A549 (cell line): ENCODE results near the gene FAHD2A. TPM values are rescaled to one million over a fixed set of nuclear protein-coding genes. Genes with fewer than 3 reads are reported as not detected.

Experiments
- ATAC-seq, 2 experiments: fragments of 200-7000 bp in 1 of 2; fragments of >200 bp in 1 of 2; cut with Nextera tagmentation in 1 of 2; cut with Tn5 transposase in 1 of 2; 3 replicates each; pipeline versions ENCODE4 v1.8.0 to v1.9.1; 2018 to 2020; ENCODE audit warnings: mild to moderate bottlenecking in 1 of 2, moderate library complexity in 1 of 2
- CTCF ChIA-PET: fragments of 300-600 bp; sonication (Branson Sonifier 250); formaldehyde crosslinking; extraction: SDS; loops from one replicate; lab custom pipeline; 2021; ENCODE audit warnings: antibody characterized with exemption, inconsistent platforms; lab: Yijun Ruan, JAX
- POLR2A ChIA-PET: fragments of 350-600 bp; formaldehyde crosslinking; extraction: SDS; loops from one replicate; lab custom pipeline; 2021; ENCODE audit warnings: antibody characterized with exemption, inconsistent platforms; lab: Yijun Ruan, JAX
- DNase-seq, 2 experiments: peaks; one replicate each; pipeline versions ENCODE4 v3.0.0 to v3.0.0-alpha.2; 2011 to 2016; ENCODE audit warnings: low read depth in 1 of 2, low spot score in 1 of 2
- FAIRE-seq: peaks from 2 replicates; lab custom pipeline; 2011; peaks lifted over from hg19 to GRCh38; lab: Jason Lieb, UNC
- H3K27ac ChIP-seq, 2 experiments: fragments of >200 bp; sonication (Bioruptor Twin); formaldehyde crosslinking; 3 replicates each; pipeline ENCODE4 v1.5.1; 2016 to 2017
- H3K4me1 ChIP-seq: fragments of >200 bp; sonication (Bioruptor Twin); formaldehyde crosslinking; 3 replicates; pipeline ENCODE4 v1.6.1; 2016
- H3K4me2 ChIP-seq: fragments of >200 bp; sonication (Bioruptor Twin); formaldehyde crosslinking; 3 replicates; pipeline ENCODE4 v1.6.1; 2016
- H3K4me3 ChIP-seq: fragments of >200 bp; sonication (Bioruptor Twin); formaldehyde crosslinking; 3 replicates; pipeline ENCODE4 v1.5.1; 2016
- H3K9me3 ChIP-seq: fragments of >200 bp; sonication (Bioruptor Twin); formaldehyde crosslinking; 3 replicates; pipeline ENCODE4 v1.6.1; 2016
- BHLHE40 ChIP-seq: IDR thresholded peaks from 2 replicates; pipeline ENCODE4 v1.6.1; 2012; ENCODE audit warnings: low read depth, low read length, inconsistent platforms
- CBX2 ChIP-seq: fragments of 200-600 bp; sonication (generic); IDR thresholded peaks from 2 replicates; pipeline ENCODE4 v1.6.1; 2016; ENCODE audit warnings: low read depth, mild to moderate bottlenecking, borderline replicate concordance
- EP300 ChIP-seq, 2 experiments: fragments of >200 bp; sonication (Bioruptor Twin); formaldehyde crosslinking; IDR thresholded peaks; 2 replicates in 1 of 2; 3 replicates in 1 of 2; pipeline ENCODE4 v1.6.1; 2016 to 2017
- FOSL2 ChIP-seq, 2 experiments: fragments of 450-650 bp in 1 of 2; fragments of >200 bp in 1 of 2; sonication (Bioruptor Twin) in 1 of 2; formaldehyde crosslinking; IDR thresholded peaks; 2 replicates each; pipeline versions ENCODE4 v1.5.0 to v1.6.1; 2016 to 2020; ENCODE audit warnings: mild to moderate bottlenecking in 1 of 2, moderate library complexity in 1 of 2
- HDAC2 ChIP-seq: fragments of 200-600 bp; sonication (generic); IDR thresholded peaks from 2 replicates; pipeline ENCODE4 v1.6.1; 2016
- HEYL ChIP-seq: fragments of 250-450 bp; sonication (Bioruptor Pico); IDR thresholded peaks from 2 replicates; pipeline ENCODE4 v1.8.0; 2021; ENCODE audit warnings: mild to moderate bottlenecking, moderate library complexity
- HOXB13 ChIP-seq: fragments of 250-450 bp; sonication (Bioruptor Pico); IDR thresholded peaks from 2 replicates; pipeline ENCODE4 v1.5.0; 2020; ENCODE audit warnings: low read depth, mild to moderate bottlenecking, moderate library complexity
- JUN ChIP-seq, 2 experiments: fragments of >200 bp; sonication (Bioruptor Twin); formaldehyde crosslinking; IDR thresholded peaks; 2 replicates in 1 of 2; 3 replicates in 1 of 2; pipeline ENCODE4 v1.6.1; 2016 to 2017
- JUNB ChIP-seq: fragments of >200 bp; sonication (Bioruptor Twin); formaldehyde crosslinking; IDR thresholded peaks from 2 replicates; pipeline ENCODE4 v1.6.1; 2016
- KDM1A ChIP-seq: fragments of 200-600 bp; sonication (generic); IDR thresholded peaks from 2 replicates; pipeline ENCODE4 v1.6.1; 2016; ENCODE audit warnings: low read depth, mild to moderate bottlenecking
- MAFK ChIP-seq: fragments of 450-650 bp; IDR thresholded peaks from 2 replicates; pipeline ENCODE4 v1.6.1; 2014; ENCODE audit not compliant: partially characterized antibody
- MYC ChIP-seq: IDR thresholded peaks from 2 replicates; pipeline ENCODE4 v1.6.1; 2012; ENCODE audit warnings: mild to moderate bottlenecking, inconsistent platforms, low read length, improper control_type of control experiment, borderline replicate concordance
- NFE2L2 ChIP-seq: fragments of 150-350 bp; conservative IDR thresholded peaks from 2 replicates; pipeline ENCODE4 v1.6.1; 2014; ENCODE audit warnings: low read length
- PBX3 ChIP-seq: IDR thresholded peaks from 2 replicates; pipeline ENCODE4 v1.6.1; 2012
- POLR2A ChIP-seq: IDR thresholded peaks from 2 replicates; pipeline ENCODE4 v1.6.1; 2012; ENCODE audit warnings: mild to moderate bottlenecking, low read length
- RAD21 ChIP-seq, 2 experiments: fragments of >200 bp in 1 of 2; sonication (Bioruptor Twin) in 1 of 2; formaldehyde crosslinking in 1 of 2; IDR thresholded peaks in 1 of 2; conservative IDR thresholded peaks in 1 of 2; 2 replicates in 1 of 2; 3 replicates in 1 of 2; pipeline ENCODE4 v1.6.1; 2012 to 2018; ENCODE audit warnings: inconsistent platforms in 1 of 2
- SMC3 ChIP-seq: fragments of >200 bp; sonication (Bioruptor Twin); formaldehyde crosslinking; IDR thresholded peaks from 3 replicates; pipeline ENCODE4 v1.6.1; 2018; ENCODE audit warnings: inconsistent platforms
- TFCP2L1 ChIP-seq: fragments of 250-450 bp; sonication (Bioruptor Pico); IDR thresholded peaks from 2 replicates; pipeline ENCODE4 v1.5.0; 2021; ENCODE audit warnings: mild to moderate bottlenecking
- ZFP36 ChIP-seq: fragments of 450-650 bp; IDR thresholded peaks from 2 replicates; pipeline ENCODE4 v1.6.1; 2014; ENCODE audit warnings: borderline replicate concordance; ENCODE audit not compliant: partially characterized antibody
- ZNF302 ChIP-seq: fragments of 250-450 bp; sonication (Bioruptor Pico); IDR thresholded peaks from 2 replicates; pipeline ENCODE4 v1.9.0; 2021; ENCODE audit warnings: inconsistent platforms, mild to moderate bottlenecking, moderate library complexity
- WGBS: methylation state at CpG from one replicate; pipeline ENCODE4 v1.1.6; 2017; ENCODE audit errors: missing lambda C conversion rate; 5-methylcytosine and 5-hydroxymethylcytosine counted together
- polyA plus RNA-seq, 4 experiments: library from polyadenylated mRNA; depleted of rRNA in 3 of 4; stranded (reverse); fragments of >200 nt; fragmentation: RNase III in 1 of 4; extraction: RNeasy Plus Mini Kit Qiagen cat#74134 plus additional on column Dnase treatment in 1 of 4; gene quantifications; 2 replicates in 3 of 4; 3 replicates in 1 of 4; pipeline ENCODE4 v1.2.3, GENCODE V29; 2011 to 2017
- TF ChIP-seq, protein P1 (sequence below): fragments of >200 bp; sonication (Bioruptor Twin); formaldehyde crosslinking; IDR thresholded peaks from 3 replicates; pipeline ENCODE4 v1.5.1; 2016
- TF ChIP-seq, protein P2 (sequence below): fragments of 450-650 bp; IDR thresholded peaks from 2 replicates; pipeline ENCODE4 v1.6.1; 2014; ENCODE audit warnings: antibody characterized with exemption
- TF ChIP-seq, protein P3 (sequence below): fragments of 150-350 bp; IDR thresholded peaks from 2 replicates; pipeline ENCODE4 v1.6.1; 2014; ENCODE audit warnings: low read depth, mild to moderate bottlenecking, low read length

The FAHD2A gene
- polyA plus RNA-seq, 2 of the 4 experiments (the other 2 are of a cell fraction), result 28.1 to 33.0 TPM

GRCh38 chr2:95388856-95389244 is 13.7 kb upstream of the FAHD2A start:
- CTCF ChIA-PET, result interaction anchor here (0.7 to 3.9 kb wide), 24 partner anchors 8 to 346 kb away, joined by 3 to 42 read pairs (median 6); partner anchors contain the start of gene FAHD2A
- no peak overlapping the region for H3K27ac ChIP-seq
- H3K9me3 ChIP-seq, result no peaks in the 10 kb centered on the region
- H3K4me3 ChIP-seq, result no peak overlapping the region
- H3K4me2 ChIP-seq, result no peak overlapping the region
- no peak for DNase-seq
- H3K4me1 ChIP-seq, result no peaks in the 10 kb centered on the region
- no peak for TF ChIP-seq MYC
- TF ChIP-seq HEYL (CRISPR knock-in tag), result no peak
- no peak for TF ChIP-seq NFE2L2
- no peak for TF ChIP-seq PBX3
- no peak for TF ChIP-seq JUN (IDR thresholded peaks at IDR 0.05)
- no peak for TF ChIP-seq FOSL2 (IDR thresholded peaks at IDR 0.05)
- no peak for TF ChIP-seq FOSL2 (CRISPR knock-in tag; IDR thresholded peaks at IDR 0.05)
- TF ChIP-seq JUNB, result no peak
- no peak for TF ChIP-seq KDM1A
- POLR2A ChIA-PET, result no interaction called here
- no peak for FAIRE-seq
- ATAC-seq, result peak; percentile 30 to 66; a peak in 5 of 6 replicates
- 29% methylated on average over 12 of the region's 15 CpGs for whole genome bisulfite sequencing

DNA sequence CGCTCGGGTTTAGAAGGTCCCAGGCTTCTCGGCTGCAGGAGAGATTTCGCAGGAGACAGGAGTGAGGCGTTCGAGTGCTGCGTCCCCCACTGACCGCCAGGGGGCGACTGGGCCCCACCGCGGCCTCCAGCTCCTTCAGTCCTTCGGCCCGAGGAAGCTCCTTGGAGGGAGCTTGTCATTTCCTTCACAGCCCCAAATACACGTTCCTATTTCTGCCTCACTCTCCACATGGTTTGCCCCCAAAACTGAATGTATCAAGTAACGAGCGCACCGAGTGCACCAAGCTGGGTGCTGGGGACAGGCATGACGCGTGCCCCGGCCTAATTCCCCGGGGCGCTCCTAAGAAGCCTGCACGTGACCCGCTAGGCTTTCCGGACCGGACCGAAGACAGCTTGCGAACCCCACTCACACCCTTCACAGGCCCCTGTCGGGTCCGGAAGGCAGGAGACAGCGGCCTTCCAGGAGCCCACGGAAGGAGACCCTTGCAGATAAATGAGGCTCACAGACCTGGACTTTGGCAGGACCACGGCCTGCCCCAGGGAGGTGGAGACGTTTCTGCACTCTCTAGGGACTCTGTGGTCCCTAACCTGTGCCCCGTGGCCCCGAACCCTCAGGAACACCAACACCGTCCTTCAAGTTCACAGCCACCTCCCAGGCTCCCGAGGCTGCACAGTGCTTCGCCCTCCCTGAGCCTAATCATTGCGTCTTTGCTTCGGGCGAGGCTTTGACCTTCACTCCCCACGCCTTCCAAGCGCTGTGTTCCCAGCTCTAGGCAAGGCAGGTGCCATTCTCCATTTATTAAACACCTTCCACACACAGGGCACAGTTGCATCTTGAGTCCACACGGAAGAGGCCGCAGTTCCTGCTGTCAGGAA is 13.0 kb upstream of the FAHD2A start:
- DNase-seq, result peak; percentile 61 to 64
- no peak for FAIRE-seq
- TF ChIP-seq SMC3 (peak; percentile 59), RAD21 (conservative IDR thresholded peaks at IDR 0.05 in 1 of 2, IDR thresholded peaks at IDR 0.05 in 1 of 2) (peak; percentile 58 to 66), HDAC2 (no peak)
- TF ChIP-seq, protein P1, sequence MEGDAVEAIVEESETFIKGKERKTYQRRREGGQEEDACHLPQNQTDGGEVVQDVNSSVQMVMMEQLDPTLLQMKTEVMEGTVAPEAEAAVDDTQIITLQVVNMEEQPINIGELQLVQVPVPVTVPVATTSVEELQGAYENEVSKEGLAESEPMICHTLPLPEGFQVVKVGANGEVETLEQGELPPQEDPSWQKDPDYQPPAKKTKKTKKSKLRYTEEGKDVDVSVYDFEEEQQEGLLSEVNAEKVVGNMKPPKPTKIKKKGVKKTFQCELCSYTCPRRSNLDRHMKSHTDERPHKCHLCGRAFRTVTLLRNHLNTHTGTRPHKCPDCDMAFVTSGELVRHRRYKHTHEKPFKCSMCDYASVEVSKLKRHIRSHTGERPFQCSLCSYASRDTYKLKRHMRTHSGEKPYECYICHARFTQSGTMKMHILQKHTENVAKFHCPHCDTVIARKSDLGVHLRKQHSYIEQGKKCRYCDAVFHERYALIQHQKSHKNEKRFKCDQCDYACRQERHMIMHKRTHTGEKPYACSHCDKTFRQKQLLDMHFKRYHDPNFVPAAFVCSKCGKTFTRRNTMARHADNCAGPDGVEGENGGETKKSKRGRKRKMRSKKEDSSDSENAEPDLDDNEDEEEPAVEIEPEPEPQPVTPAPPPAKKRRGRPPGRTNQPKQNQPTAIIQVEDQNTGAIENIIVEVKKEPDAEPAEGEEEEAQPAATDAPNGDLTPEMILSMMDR, result peak; percentile 72
- ATAC-seq, result peak; percentile 84 to 96
- Histone ChIP-seq H3K4me3 (no peak overlapping the region), H3K4me2 (no peak overlapping the region), H3K9me3 (no peaks in the 10 kb centered on the region), H3K4me1 (no peaks in the 10 kb centered on the region), H3K27ac (no peak overlapping the region)
- CTCF ChIA-PET, result interaction anchor here (0.6 to 3.9 kb wide), 26 partner anchors 8 to 345 kb away, joined by 3 to 42 read pairs (median 5); partner anchors contain the start of gene FAHD2A
- POLR2A ChIA-PET, result interaction anchor here (1.7 kb wide), 1 partner anchor 13 kb away, joined by 6 read pairs; the partner anchor contains the start of gene FAHD2A
- 58% methylated on average over 46 of the region's 46 CpGs for WGBS

- 62% methylated on average over 4 of the region's 4 CpGs for WGBS
- DNase-seq (no peak), FAIRE-seq (no peak), ATAC-seq (no peak)
- ChIA-PET POLR2A (interaction anchor here (1.7 kb wide), 1 partner anchor 12 kb away, joined by 6 read pairs; the partner anchor contains the start of gene FAHD2A), CTCF (interaction anchor here (1.3 to 3.8 kb wide), 3 partner anchors 12 to 344 kb away, joined by 4 to 19 read pairs (median 10); partner anchors contain the start of gene FAHD2A)
- TF ChIP-seq, protein P2, sequence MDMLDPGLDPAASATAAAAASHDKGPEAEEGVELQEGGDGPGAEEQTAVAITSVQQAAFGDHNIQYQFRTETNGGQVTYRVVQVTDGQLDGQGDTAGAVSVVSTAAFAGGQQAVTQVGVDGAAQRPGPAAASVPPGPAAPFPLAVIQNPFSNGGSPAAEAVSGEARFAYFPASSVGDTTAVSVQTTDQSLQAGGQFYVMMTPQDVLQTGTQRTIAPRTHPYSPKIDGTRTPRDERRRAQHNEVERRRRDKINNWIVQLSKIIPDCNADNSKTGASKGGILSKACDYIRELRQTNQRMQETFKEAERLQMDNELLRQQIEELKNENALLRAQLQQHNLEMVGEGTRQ, result no peak
- TF ChIP-seq EP300 (IDR thresholded peaks at IDR 0.05) (no peak), BHLHE40 (no peak), MAFK (no peak), HDAC2 (no peak), ZNF302 (CRISPR knock-in tag) (no peak), TFCP2L1 (no peak), POLR2A (no peak), CBX2 (no peak), KDM1A (no peak), ZFP36 (no peak), JUNB (no peak), HOXB13 (CRISPR knock-in tag) (no peak)
- TF ChIP-seq, protein P3, sequence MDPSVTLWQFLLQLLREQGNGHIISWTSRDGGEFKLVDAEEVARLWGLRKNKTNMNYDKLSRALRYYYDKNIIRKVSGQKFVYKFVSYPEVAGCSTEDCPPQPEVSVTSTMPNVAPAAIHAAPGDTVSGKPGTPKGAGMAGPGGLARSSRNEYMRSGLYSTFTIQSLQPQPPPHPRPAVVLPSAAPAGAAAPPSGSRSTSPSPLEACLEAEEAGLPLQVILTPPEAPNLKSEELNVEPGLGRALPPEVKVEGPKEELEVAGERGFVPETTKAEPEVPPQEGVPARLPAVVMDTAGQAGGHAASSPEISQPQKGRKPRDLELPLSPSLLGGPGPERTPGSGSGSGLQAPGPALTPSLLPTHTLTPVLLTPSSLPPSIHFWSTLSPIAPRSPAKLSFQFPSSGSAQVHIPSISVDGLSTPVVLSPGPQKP, result no peak
- H3K4me2 ChIP-seq, result no peak overlapping the region
- no peaks in the 10 kb centered on the region for H3K9me3 ChIP-seq
- H3K27ac ChIP-seq, result no peak overlapping the region
- no peak overlapping the region for H3K4me3 ChIP-seq
- H3K4me1 ChIP-seq, result no peaks in the 10 kb centered on the region
Measured at GRCh38 chr2:95390272-95390880, 12.1 kb upstream of the FAHD2A start.
